Endothelial cell of umbilical vein (primary cell): ENCODE data around the gene DOCK7. TPM values are rescaled to one million over a fixed set of nuclear protein-coding genes. Genes with fewer than 3 reads are reported as not detected.
"Not testable (repeated sequence)": the region's sequence is repeated elsewhere in the genome, so short reads cannot be mapped to it uniquely, and the experiment has no call there.

Source experiments
- BruUV-seq: library from RNA; stranded (reverse); fragments of 400-500 nt; replicated peaks from 2 replicates; lab custom pipeline; 2021; lab: Mats Ljungman, UMichigan
- CTCF ChIA-PET: fragments of 300-600, 350-600 bp; sonication (Branson Sonifier 250); formaldehyde crosslinking; loops from one replicate; lab custom pipeline; 2021; ENCODE audit warnings: antibody characterized with exemption, inconsistent platforms; lab: Charles Lee
- POLR2A ChIA-PET: fragments of 300-600, 350-600 bp; sonication (Branson Sonifier 250); formaldehyde crosslinking; loops from one replicate; lab custom pipeline; 2021; ENCODE audit warnings: antibody characterized with exemption, inconsistent platforms; lab: Charles Lee
- DNase-seq: peaks from one replicate; pipeline ENCODE4 v3.0.0-alpha.2; 2011; ENCODE audit warnings: low read depth, low spot score
- FAIRE-seq: peaks from 2 replicates; lab custom pipeline; 2011; peaks lifted over from hg19 to GRCh38; lab: Jason Lieb, UNC
- H2AFZ ChIP-seq: 2 replicates; pipeline ENCODE4 v1.6.0; 2012; ENCODE audit warnings: low read depth, low read length, control low read depth, inconsistent platforms
- H3K27ac ChIP-seq: 2 replicates; pipeline ENCODE4 v1.5.1; 2011; ENCODE audit warnings: low read depth, mild to moderate bottlenecking, control low read depth, low read length, moderate library complexity; ENCODE audit not compliant: insufficient read depth
- H3K27me3 ChIP-seq, 2 experiments: 2 replicates each; pipeline versions ENCODE4 v1.6.0 to v1.6.1; 2011; ENCODE audit warnings: low read length in 2 of 2, mixed read lengths in 1 of 2; ENCODE audit not compliant: control insufficient read depth in 2 of 2, insufficient read depth in 2 of 2
- H3K36me3 ChIP-seq, 2 experiments: 2 replicates in 1 of 2; 3 replicates in 1 of 2; pipeline ENCODE4 v1.5.1; 2011; ENCODE audit warnings: low read length in 2 of 2, mild to moderate bottlenecking in 1 of 2, moderate library complexity in 1 of 2; ENCODE audit not compliant: control insufficient read depth in 2 of 2, insufficient read depth in 2 of 2; ENCODE audit errors: extremely low read depth in 1 of 2
- H3K4me1 ChIP-seq: 3 replicates; pipeline ENCODE4 v1.5.1; 2011; ENCODE audit warnings: mild to moderate bottlenecking, low read length; ENCODE audit not compliant: control insufficient read depth, insufficient read depth; ENCODE audit errors: extremely low read depth
- H3K4me2 ChIP-seq: 2 replicates; pipeline ENCODE4 v1.6.1; 2011; ENCODE audit warnings: low read length, control low read depth, mixed read lengths; ENCODE audit not compliant: insufficient read depth
- H3K4me3 ChIP-seq, 3 experiments: fragments of 200-600 bp in 1 of 3; sonication (generic), shearing (Covaris generic) in 1 of 3; replicated peaks in 1 of 3; 2 replicates each; pipeline ENCODE4 v1.5.1; 2011 to 2016; ENCODE audit warnings: control low read depth in 3 of 3, low read length in 3 of 3, mild to moderate bottlenecking in 2 of 3, inconsistent platforms in 1 of 3, low read depth in 1 of 3, moderate library complexity in 1 of 3; ENCODE audit not compliant: insufficient read depth in 1 of 3
- H3K79me2 ChIP-seq: 2 replicates; pipeline ENCODE4 v1.6.0; 2012; ENCODE audit warnings: low read length, inconsistent platforms; ENCODE audit not compliant: control insufficient read depth, insufficient read depth
- H3K9ac ChIP-seq: replicated peaks from 2 replicates; pipeline ENCODE3; 2011; ENCODE audit warnings: low read length, control low read depth; ENCODE audit not compliant: insufficient read depth; ENCODE audit errors: extremely low read depth
- H3K9me1 ChIP-seq: replicated peaks from 3 replicates; pipeline ENCODE4 v1.6.0; 2011; ENCODE audit warnings: mild to moderate bottlenecking, low read length; ENCODE audit not compliant: control insufficient read depth, insufficient read depth; ENCODE audit errors: extremely low read depth
- H3K9me3 ChIP-seq: replicated peaks from 2 replicates; pipeline ENCODE4 v1.5.1; 2012; ENCODE audit warnings: low read length, inconsistent platforms; ENCODE audit not compliant: control insufficient read depth, insufficient read depth
- H4K20me1 ChIP-seq: replicated peaks from 2 replicates; pipeline ENCODE3; 2011; ENCODE audit warnings: mild to moderate bottlenecking, low read length; ENCODE audit not compliant: control insufficient read depth, insufficient read depth; ENCODE audit errors: extremely low read depth
- GATA2 ChIP-seq: IDR thresholded peaks from 2 replicates; pipeline ENCODE4 v1.7.0; 2011; ENCODE audit warnings: low read depth, mild to moderate bottlenecking, moderate library complexity, mixed read lengths, low read length; ENCODE audit not compliant: insufficient read length, insufficient read depth
- POLR2A ChIP-seq: IDR thresholded peaks from 2 replicates; pipeline ENCODE4 v1.6.1; 2012; ENCODE audit warnings: low read depth, mild to moderate bottlenecking, control low read depth, low read length
- dilution Hi-C: fragments of 300-500 bp; cut with MboI; formaldehyde crosslinking; loops from one replicate; pipeline ENCODE4 v1.15.0; 2019; ENCODE audit warnings: low sequenced_read_pairs; ENCODE audit not compliant: extremely low pct_ligation_motif_present
- intact Hi-C: fragments of 100-400 bp; cut with micrococcal nuclease; formaldehyde crosslinking; loops from one replicate; pipeline ENCODE4 v1.10.0; 2022
- polyA plus RNA-seq, 4 experiments: library from polyadenylated mRNA; depleted of rRNA in 3 of 4; stranded (reverse) in 3 of 4; unstranded in 1 of 4; fragments of >200 nt; gene quantifications; 2 replicates each; pipeline versions ENCODE4 v1.2.1 to v1.2.3, GENCODE V29; 2011 to 2012; ENCODE audit warnings: missing spikeins in 1 of 4
- total RNA-seq: library from RNA; stranded (reverse); gene quantifications from 2 replicates; pipeline ENCODE4 v1.2.3, GENCODE V29; 2021

The DOCK7 gene
- total and polyA plus RNA-seq, 2 donors (not counting 3 experiments of a cell fraction or from before 2014, with no cell fraction given), result 9.4 to 31.9 TPM

GRCh38 chr1:62528015-62528414 is 160.2 kb downstream of the DOCK7 start:
- no peaks in the 10 kb centered on the region for H3K9me3 ChIP-seq
- no peak overlapping the region for H3K4me2 ChIP-seq
- H3K36me3 ChIP-seq, result no peaks in the 10 kb centered on the region
- H3K9ac ChIP-seq, result no peak overlapping the region
- peak; percentile 20 for TF ChIP-seq GATA2
- no peak for TF ChIP-seq POLR2A
- H2AFZ ChIP-seq, result no peak overlapping the region
- no peak overlapping the region for H3K4me3 ChIP-seq
- dilution Hi-C loops (no loop called here), intact Hi-C loops (no loop called here)
- no peaks in the 10 kb centered on the region for H3K27me3 ChIP-seq
- ChIA-PET CTCF (interaction anchor here (3.4 kb wide), 1 partner anchor 20 kb away, joined by 10 read pairs; no protein-coding TSS in a partner anchor), POLR2A (no interaction called here)
- no TSS peak for BruUV-seq
- DNase-seq (peak; percentile 69), FAIRE-seq (peak; percentile 85)
- no peaks in the 10 kb centered on the region for H4K20me1 ChIP-seq
- no peaks in the 10 kb centered on the region for H3K9me1 ChIP-seq
- no peaks in the 10 kb centered on the region for H3K79me2 ChIP-seq
- H3K27ac ChIP-seq, result no peak overlapping the region
- H3K4me1 ChIP-seq, result peaks cover 3% of the 10 kb centered on the region

- H3K4me2 ChIP-seq, H3K36me3 ChIP-seq, H2AFZ ChIP-seq, H3K9me3 ChIP-seq, H3K9ac ChIP-seq, H3K27ac ChIP-seq, POLR2A ChIA-PET, intact Hi-C loops, DNase-seq, dilution Hi-C loops, H3K27me3 ChIP-seq, H3K9me1 ChIP-seq, H3K4me1 ChIP-seq, FAIRE-seq, BruUV-seq, H4K20me1 ChIP-seq, H3K4me3 ChIP-seq, H3K79me2 ChIP-seq: not testable (repeated sequence)
- CTCF ChIA-PET, result interaction anchor here (3.4 kb wide), 1 partner anchor 19 kb away, joined by 10 read pairs; no protein-coding TSS in a partner anchor
Measured at GRCh38 chr1:62527346-62527745, 160.8 kb downstream of the DOCK7 start.
